ENCODE results near the gene TSNAX. TPM values are rescaled to one million over a fixed set of nuclear protein-coding genes. Genes with fewer than 3 reads are reported as not detected.
A peak's percentile ranks its signal among the peaks of the same experiment; 100 is the strongest.

The TSNAX gene
- total and polyA plus RNA-seq, 9 of the 15 experiments (the other 6 are each of a cell fraction or from before 2014, with no cell fraction given), result 33.8 to 102 (median 61.2) TPM

- TF ChIP-seq ZNF282 (CRISPR knock-in tag; IDR thresholded peaks at IDR 0.05) (no peak), FOXM1 (IDR thresholded peaks at IDR 0.05; ENCODE audit: low read depth) (no peak), FOXM1 (CRISPR knock-in tag; IDR thresholded peaks at IDR 0.05; ENCODE audit: low read depth) (no peak), CC2D1A (IDR thresholded peaks at IDR 0.05) (no peak)
- intact Hi-C loops (cut with micrococcal nuclease), result loop anchor here (10.0 kb wide), 1 partner anchor 677 kb away; no protein-coding TSS in a partner anchor
- in situ Hi-C loops (cut with MboI), result no loop called here
- WGBS (ENCODE audit: insufficient coverage, low coverage, missing lambda C conversion rate), result 23% methylated on average over 11 of the region's 11 CpGs
- H3K9me1 ChIP-seq (ENCODE audit: control insufficient read depth, insufficient read depth, low read length), result no peaks in the 10 kb centered on the region
- CTCF ChIA-PET (ENCODE audit: low intra/inter-chr PET ratio), result interaction anchor here (2.2 kb wide), 1 partner anchor 234 kb away, joined by 14 read pairs; no protein-coding TSS in a partner anchor
- ATAC-seq, result no peak
- H2AFZ ChIP-seq (ENCODE audit: low read depth, low read length), result peak overlapping the region; percentile 28
- no peaks in the 10 kb centered on the region for H4K20me1 ChIP-seq (replicated peaks; ENCODE audit: control insufficient read depth, insufficient read depth, low read length)
- BruUV-seq (replicated peaks), result no TSS peak
- no peak overlapping the region for H3K4me3 ChIP-seq
- no peaks in the 10 kb centered on the region for H3K79me2 ChIP-seq (ENCODE audit: control insufficient read depth, insufficient read depth, low read length)
- H3K36me3 ChIP-seq (ENCODE audit: control insufficient read depth, insufficient read depth, low read length), result no peaks in the 10 kb centered on the region
- no peak overlapping the region for H3K27ac ChIP-seq (ENCODE audit: extremely low read depth, low read depth, low read length)
- peak overlapping the region in 1 of 2 experiments; percentile 60; a peak in 1 of 4 replicates for H3K9ac ChIP-seq (ENCODE audit: insufficient read depth in 1 of 2, low read depth in 2 of 2, low read length in 2 of 2)
- POLR2A ChIA-PET, result interaction anchor here (0.8 to 1.7 kb wide), 4 partner anchors 10 to 256 kb away, joined by 3 to 5 read pairs (median 4); no protein-coding TSS in a partner anchor
- no peaks in the 10 kb centered on the region; a peak in 1 of 5 replicates for H3K4me1 ChIP-seq (replicated peaks in 1 of 2; ENCODE audit: control insufficient read depth in 2 of 2, insufficient read depth in 2 of 2, low read length in 2 of 2)
- no peaks in the 10 kb centered on the region for H3K9me3 ChIP-seq (replicated peaks; ENCODE audit: control insufficient read depth, insufficient read depth, low read depth, low read length)
- no peak overlapping the region for H3K4me2 ChIP-seq (ENCODE audit: insufficient read depth, low read length)
- FAIRE-seq, result no peak
- DNase-seq (ENCODE audit: extremely low read depth in 1 of 4, low spot score in 3 of 4), result no peak
- H3K27me3 ChIP-seq (ENCODE audit: control insufficient read depth in 2 of 2, insufficient read depth in 2 of 2, low read length in 2 of 2), result no peaks in the 10 kb centered on the region
Measured at GRCh38 chr1:231591466-231591865, 63.0 kb downstream of the TSNAX start.

DNA sequence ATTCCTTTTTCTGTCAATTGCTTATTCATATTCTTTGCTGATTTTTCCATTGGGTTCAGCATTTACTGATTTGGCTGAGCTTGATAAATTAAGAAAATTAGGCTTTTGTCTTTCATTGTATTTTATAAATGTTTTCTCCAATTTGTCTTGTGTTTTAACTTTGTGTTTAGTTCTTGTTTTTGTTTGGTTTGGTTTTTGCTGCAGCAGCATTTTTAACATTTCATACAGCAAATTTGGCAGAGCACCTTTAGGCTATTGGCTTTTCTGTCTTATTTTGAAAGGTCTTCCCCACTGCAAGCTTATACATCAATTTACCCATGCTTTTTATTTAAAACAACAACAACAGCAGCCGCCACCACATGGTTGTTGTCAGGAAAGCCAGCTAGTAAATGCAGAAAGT lies 64.3 kb downstream of the TSNAX start:
- Histone ChIP-seq H2AFZ (ENCODE audit: low read depth, low read length) (no peak overlapping the region), H3K4me1 (replicated peaks in 1 of 2; ENCODE audit: control insufficient read depth in 2 of 2, insufficient read depth in 2 of 2, low read length in 2 of 2) (no peaks in the 10 kb centered on the region; a peak in 1 of 5 replicates), H3K4me2 (ENCODE audit: insufficient read depth, low read length) (no peak overlapping the region), H3K27ac (ENCODE audit: extremely low read depth, low read depth, low read length) (no peak overlapping the region), H3K27me3 (ENCODE audit: control insufficient read depth in 2 of 2, insufficient read depth in 2 of 2, low read length in 2 of 2) (no peaks in the 10 kb centered on the region), H3K9me3 (replicated peaks; ENCODE audit: control insufficient read depth, insufficient read depth, low read depth, low read length) (no peaks in the 10 kb centered on the region), H3K4me3 (no peak overlapping the region), H3K9ac (ENCODE audit: insufficient read depth in 1 of 2, low read depth in 2 of 2, low read length in 2 of 2) (no peak overlapping the region), H3K79me2 (ENCODE audit: control insufficient read depth, insufficient read depth, low read length) (no peaks in the 10 kb centered on the region), H4K20me1 (replicated peaks; ENCODE audit: control insufficient read depth, insufficient read depth, low read length) (no peaks in the 10 kb centered on the region), H3K9me1 (ENCODE audit: control insufficient read depth, insufficient read depth, low read length) (no peaks in the 10 kb centered on the region), H3K36me3 (ENCODE audit: control insufficient read depth, insufficient read depth, low read length) (no peaks in the 10 kb centered on the region)
- peak; percentile 55; the same call in 1 of the 2 replicates for TF ChIP-seq MAFG (tag; conservative IDR thresholded peaks at IDR 0.05)
- TF ChIP-seq CHD1 (IDR thresholded peaks at IDR 0.05; ENCODE audit: low read length), result no peak
- TF ChIP-seq C11orf30 (IDR thresholded peaks at IDR 0.05; ENCODE audit: low read depth), result peak; percentile 67
- no peak for TF ChIP-seq DPF2 (IDR thresholded peaks at IDR 0.05)
- peak; percentile 90 for TF ChIP-seq ZNF316 (IDR thresholded peaks at IDR 0.05)
- no peak for TF ChIP-seq NFE2 (IDR thresholded peaks at IDR 0.05; ENCODE audit: low read depth)
- TF ChIP-seq ZNF561 (CRISPR knock-in tag; conservative IDR thresholded peaks at IDR 0.05), result no peak
- TF ChIP-seq ZBTB26 (CRISPR knock-in tag; IDR thresholded peaks at IDR 0.05), result no peak
- TF ChIP-seq NFXL1 (CRISPR knock-in tag; IDR thresholded peaks at IDR 0.05), result no peak
- no peak for TF ChIP-seq HMGN3 (IDR thresholded peaks at IDR 0.05; ENCODE audit: borderline replicate concordance, extremely low read depth, insufficient read length, low read depth, low read length)
- TF ChIP-seq MAFF (IDR thresholded peaks at IDR 0.05; ENCODE audit: low read length), result peak; percentile 42; the same call in 1 of the 2 replicates
- ChIA-PET CTCF (ENCODE audit: low intra/inter-chr PET ratio) (interaction anchor here (1.1 kb wide), 1 partner anchor 235 kb away, joined by 3 read pairs; no protein-coding TSS in a partner anchor), POLR2A (interaction anchor here (1.7 kb wide), 1 partner anchor 8 kb away, joined by 5 read pairs; no protein-coding TSS in a partner anchor)
- intact Hi-C loops (cut with micrococcal nuclease), result loop anchor here (10.0 kb wide), 1 partner anchor 678 kb away; no protein-coding TSS in a partner anchor
- BruUV-seq (replicated peaks), result no TSS peak
- no peak for FAIRE-seq
- no peak for ATAC-seq
- no peak for DNase-seq (ENCODE audit: extremely low read depth in 1 of 4, low spot score in 3 of 4)
- 6% methylated on average over 1 of the region's 1 CpG for WGBS (ENCODE audit: insufficient coverage, low coverage, missing lambda C conversion rate)
- in situ Hi-C loops (cut with MboI), result no loop called here
